CD4-positive, alpha-beta T cell treated with Interleukin-4 for 4 hours (primary cell): ENCODE results near the gene NPTXR.

Experiments used
- DNase-seq: peaks from one replicate; pipeline ENCODE4 v3.0.0-alpha.2; 2020

The NPTXR gene

GRCh38 chr22:38850941-38851849 lies 7.4 kb upstream of the NPTXR start:
- no peak for DNase-seq

DNA sequence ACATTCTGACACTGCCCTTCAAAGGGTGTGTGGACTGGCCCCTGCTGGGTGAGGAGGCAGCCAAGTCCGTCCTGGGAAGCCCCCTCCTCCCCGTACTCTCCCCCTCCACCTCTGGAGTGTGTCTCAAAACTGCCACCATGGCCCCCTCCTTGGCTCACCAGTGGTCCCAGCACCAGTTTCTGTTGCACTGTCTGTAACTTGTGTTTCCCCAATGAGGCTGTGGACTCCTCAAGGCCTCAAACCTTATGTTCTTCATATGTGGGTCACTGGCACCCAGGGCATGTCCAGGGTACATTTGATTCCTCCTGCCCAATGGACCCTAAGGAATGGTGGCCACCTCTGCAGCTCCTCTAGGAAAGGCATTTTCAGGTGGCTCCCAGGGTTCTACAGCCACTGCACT lies 6.6 kb upstream of the NPTXR start:
- no peak for DNase-seq

- no peak for DNase-seq
Observed at GRCh38 chr22:38849811-38850210, 6.0 kb upstream of the NPTXR start.

GRCh38 chr22:38846412-38846811 lies 2.6 kb upstream of the NPTXR start:
- DNase-seq, result no peak

DNA sequence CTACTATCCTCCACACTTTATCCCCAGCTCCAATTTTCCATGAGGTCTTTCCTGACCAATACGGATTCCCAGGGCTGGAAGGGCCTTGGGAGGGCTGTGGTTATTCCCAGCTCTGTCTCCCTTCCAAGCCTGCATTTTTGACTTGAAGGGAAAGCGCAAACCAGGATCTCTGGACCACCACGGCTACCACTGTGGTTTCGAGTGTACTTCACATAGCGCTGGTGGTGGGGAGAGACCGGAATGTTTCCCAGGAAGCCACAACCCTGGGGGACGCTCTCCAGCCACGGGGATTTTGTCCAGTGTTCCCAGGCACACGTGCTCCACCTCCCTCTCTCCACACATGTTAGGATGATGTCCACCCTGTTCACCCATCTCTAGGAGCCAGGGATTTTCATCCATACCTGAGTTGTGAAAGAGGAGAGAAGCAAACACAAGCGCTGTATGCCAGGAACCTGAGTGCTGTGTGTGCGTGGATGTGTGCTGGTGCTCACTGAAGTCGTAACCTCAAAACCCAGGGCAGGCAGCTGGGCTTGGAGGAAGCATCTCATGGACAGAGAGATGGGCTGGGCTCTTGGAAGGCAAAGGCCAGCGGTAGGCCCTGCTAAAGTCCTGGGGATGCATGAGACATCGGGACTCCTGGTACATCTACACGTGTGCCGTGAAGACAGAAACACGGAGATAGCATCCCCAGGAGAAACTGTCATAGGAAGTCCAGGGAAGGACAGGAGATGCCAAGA lies 1.3 kb upstream of the NPTXR start:
- no peak for DNase-seq

DNA sequence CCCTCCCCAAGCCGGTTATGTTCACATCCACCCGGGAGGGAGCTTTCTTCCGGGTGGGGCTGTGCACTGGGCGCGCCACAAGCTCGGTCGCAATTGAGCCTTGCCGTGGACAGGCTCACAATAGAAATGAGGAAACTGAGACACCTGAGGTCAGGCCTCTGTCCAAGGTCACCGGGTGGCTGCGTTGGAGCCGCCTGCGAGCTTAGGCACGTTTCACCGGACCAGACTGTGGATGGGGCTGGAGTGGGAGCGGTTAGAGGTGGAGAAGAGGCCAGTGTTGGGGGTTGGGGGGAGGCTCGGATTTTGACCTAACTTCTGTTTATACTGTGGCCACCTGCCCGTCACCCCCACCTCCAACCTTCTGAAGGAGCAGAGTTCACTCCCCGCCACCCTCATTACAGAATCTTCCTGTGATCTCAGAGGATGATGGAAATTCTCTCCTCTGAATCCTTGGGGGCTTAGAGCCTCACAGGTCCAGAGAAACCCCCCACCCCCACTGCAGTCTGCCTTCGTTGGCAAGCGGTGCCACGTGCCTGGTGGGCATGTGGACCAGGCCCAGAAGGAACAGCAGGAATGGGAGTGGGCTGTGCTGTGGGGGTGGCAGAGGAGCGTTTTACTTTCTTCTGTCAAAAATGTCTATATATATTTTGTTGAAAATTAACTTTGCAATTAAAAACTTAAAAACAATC lies 631 bp upstream of the NPTXR start:
- no peak for DNase-seq

DNA sequence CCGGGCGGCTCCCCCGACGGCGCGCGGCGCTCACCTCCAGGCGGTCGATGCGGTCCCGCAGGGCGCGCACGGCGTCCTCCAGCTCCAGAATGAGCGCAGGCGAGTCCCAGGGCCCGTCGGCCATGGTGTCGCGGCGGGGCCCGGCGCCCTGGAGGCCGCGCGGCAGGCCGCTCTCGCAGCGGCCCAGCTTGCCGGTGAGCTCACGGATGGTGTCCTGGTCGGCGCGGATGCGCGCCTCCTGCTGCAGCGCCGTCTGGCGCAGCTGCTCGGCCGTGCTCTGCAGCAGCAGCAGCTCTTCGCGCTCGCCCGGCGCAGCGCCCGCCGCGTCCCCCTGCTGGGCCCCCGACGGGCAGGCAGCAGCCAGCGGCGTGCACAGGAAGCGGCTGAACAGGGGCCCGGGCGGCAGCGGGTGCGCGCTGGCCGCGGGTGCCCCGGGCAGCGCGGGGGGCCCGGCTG lies 599 bp downstream of the NPTXR start:
- DNase-seq, result peak; percentile 45

DNA sequence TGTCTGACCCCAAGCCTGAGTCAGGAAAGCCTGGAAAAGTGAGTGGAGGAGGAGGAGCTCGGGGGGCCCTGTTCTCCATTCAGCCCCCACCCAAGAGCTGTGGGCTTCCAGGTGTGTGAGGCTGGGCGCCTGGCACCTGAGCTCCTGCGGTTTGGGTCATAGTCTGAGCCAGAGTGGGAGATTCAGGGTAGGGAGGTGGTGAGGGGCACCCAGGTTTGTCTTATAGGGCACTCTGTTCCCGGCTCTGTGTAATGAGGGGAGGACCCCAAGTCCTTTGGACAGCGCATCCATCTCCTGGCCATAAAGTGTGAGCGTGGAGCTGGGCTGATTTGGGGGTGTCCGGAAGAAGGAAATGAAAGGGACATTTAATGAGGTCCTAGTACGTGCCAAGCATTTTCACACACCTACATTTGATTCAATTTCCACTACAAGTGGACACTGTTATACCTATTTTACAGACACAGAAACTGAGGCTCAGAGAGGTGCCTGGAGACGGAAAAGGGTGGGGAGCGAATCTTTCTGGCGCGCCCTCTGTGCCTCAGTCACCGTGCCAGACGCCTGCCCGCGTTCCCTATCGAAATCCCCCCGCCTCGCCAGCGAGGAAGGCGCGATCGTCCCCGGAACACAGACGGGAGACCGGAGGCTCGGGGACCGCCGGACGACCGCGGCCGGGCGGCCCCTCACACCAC lies 1.2 kb downstream of the NPTXR start:
- DNase-seq, result no peak

DNA sequence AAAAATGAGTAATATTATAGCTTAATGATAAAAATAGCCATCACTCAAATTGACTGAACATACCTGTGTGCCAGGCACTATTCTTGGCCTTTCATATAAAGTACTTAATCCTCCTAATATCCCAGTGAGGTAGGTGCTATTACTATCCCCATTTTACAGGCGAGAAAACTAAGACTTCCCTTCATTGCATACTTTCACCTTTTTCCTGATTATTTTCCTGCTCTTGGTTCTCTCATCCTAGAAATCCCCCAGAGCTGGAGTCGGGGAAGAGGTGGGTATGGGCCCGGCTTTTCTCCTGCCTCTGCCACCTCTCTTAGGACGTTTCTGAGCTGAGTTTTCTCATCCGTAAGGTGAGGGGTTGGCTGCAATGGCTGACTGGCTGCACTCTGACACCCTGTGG lies 2.2 kb downstream of the NPTXR start:
- DNase-seq, result no peak

- no peak for DNase-seq
Observed at GRCh38 chr22:38841211-38841610, 2.6 kb downstream of the NPTXR start.

DNA sequence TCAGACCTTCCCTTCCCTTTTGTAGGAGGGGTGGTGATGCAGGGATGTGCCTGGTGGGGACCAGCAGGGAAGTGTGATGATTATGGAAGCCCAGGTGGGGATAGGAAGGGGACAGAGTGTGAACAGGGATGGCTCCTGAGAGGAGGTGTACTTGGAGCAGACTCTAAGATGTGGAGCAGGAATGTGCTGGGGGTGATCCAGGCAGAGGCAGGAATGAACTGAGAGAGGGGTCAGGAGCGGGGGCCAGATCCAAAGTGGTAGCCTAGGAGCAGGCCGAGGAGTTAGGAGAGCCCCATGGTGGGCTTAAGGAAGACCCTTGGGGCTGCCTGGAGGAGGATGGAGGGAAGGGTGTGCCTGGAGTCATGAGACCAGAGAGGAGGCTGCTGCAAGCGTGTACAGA lies 3.7 kb downstream of the NPTXR start:
- DNase-seq, result no peak

DNA sequence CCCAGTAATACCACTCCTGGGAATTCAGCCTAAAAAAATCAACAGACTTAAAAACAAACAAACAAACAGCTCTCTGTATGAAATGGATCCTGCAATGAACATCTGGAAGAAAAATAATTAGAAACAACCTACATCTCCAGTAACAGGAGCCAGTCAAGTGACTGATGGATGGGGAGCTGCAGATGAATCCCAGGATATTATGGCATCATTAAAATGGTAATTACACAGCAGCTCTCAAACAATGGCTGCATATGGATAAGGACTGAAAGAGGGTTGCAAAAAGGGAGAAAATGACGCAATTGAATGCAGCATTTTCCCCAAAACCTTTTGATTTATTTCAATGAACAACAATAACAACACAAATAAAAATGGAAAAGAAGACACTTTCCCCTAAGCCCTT lies 4.1 kb downstream of the NPTXR start:
- no peak for DNase-seq

DNA sequence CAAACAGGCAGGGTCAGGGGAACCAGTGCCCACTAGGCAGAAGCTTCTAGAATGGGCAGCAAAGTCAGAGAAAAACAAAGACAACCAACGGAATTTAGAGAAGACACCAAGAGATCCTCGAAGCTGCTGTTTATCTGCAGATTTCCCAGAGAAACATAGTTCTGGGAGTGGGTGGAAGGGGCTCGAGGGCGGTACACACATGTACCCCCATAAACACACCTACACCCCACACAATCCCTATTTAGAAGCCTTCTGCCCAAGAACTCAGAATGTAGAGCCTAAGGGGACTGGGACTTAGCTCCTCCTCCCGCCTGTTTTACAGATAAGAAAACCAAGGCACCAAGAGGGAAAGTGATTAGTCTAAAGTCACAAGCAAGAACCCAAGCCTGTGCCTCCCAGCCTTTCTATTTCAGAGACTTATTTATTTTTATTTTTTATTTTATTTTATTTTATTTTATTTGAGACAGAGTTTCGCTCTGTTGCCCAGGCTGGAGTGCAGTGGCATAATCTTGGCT lies 6.4 kb downstream of the NPTXR start:
- no peak for DNase-seq

DNA sequence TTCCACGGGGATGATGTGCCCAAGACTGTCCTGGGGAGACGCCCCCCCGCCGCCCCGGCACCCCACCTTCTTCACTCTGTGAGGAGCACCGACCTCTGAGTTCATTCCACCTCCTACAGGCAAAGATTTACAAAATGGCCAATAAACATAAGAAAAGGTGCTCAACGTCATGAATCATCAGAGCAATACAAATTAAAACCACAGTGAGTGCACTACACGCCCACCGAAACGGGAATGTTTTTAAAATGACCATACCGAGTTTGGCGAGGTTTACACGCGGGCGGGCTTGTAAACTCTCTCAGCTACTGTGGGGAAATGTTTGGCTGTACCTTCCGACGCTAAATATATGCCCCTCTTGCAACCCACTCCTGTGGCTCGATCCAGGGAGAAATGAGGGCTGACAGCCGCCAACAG lies 7.9 kb downstream of the NPTXR start:
- DNase-seq, result no peak

- DNase-seq, result no peak
Observed at GRCh38 chr22:38834991-38835390, 8.8 kb downstream of the NPTXR start.

- DNase-seq, result no peak
Observed at GRCh38 chr22:38834215-38834953, 9.4 kb downstream of the NPTXR start.

DNA sequence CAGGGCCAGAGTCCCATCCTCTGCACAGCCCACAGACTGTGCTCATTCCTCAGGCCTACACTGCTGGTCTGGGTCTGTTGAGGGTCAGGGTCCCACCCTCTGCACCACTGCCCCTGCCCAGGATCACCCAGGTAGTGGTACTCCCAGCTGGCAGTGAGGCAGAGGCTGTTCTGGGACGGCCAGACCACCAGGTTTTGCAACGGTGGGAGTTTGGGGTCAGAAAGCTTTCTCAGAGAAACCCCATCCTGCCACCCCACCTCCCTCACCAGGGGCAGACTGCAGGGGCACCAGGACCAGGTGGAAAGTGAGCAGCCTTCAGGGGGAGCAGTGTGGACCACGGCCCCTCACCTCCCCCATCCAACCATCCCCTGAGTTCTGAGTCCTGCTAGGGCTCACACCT lies 10.8 kb downstream of the NPTXR start:
- no peak for DNase-seq

DNA sequence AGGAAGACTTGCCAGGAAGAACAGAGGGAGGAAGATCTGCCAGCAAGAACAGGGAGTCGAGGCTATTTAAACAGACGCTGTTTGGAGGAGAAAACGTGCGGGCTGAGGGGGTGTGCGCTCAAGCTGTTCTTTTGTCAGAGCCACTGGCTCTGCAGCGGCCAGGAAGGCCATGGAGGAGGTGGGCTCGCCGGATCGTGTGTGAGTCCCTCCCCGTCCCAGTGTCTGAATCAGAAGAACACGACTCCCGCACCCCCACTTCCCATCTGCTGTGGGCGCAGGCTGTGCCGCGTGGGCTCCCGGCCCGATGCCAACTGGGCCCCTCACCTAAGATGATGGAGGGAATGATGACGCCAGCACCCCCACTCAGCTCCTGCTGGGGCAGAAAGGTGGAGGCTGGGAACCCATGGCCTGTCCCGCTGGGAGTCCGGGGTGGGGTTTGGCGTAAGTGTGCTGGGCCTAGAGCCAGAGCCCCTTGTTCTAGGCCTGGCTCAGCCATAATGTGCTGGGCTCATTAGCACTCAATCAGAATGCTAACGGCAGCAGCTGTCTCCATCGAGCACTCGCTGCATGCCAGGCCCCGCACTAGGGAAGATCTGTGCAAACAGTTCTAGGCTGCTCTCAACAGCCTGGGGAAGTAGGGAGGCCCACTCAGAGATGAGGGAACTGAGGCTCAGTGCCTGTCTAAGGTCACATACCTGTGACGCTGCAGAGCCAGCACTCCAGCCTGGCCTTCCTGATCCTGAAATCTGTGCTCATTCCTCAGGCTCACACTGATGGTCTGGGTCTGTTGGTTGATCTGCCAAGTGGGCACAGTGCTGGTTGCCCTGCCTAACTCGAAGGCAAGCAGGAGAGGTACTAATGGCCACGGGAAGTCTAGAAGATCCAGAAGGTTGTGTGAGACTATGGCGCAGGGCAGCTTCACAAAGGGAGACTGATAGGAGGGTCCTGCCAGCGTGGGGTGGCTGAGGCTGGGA lies 11.5 kb downstream of the NPTXR start:
- DNase-seq, result no peak

- DNase-seq, result no peak
Observed at GRCh38 chr22:38831166-38831945, 12.5 kb downstream of the NPTXR start.

GRCh38 chr22:38830845-38831108 lies 13.1 kb downstream of the NPTXR start:
- DNase-seq, result no peak
